ENCODE measurements around the gene EIF5A.

Gene EIF5A

DNA sequence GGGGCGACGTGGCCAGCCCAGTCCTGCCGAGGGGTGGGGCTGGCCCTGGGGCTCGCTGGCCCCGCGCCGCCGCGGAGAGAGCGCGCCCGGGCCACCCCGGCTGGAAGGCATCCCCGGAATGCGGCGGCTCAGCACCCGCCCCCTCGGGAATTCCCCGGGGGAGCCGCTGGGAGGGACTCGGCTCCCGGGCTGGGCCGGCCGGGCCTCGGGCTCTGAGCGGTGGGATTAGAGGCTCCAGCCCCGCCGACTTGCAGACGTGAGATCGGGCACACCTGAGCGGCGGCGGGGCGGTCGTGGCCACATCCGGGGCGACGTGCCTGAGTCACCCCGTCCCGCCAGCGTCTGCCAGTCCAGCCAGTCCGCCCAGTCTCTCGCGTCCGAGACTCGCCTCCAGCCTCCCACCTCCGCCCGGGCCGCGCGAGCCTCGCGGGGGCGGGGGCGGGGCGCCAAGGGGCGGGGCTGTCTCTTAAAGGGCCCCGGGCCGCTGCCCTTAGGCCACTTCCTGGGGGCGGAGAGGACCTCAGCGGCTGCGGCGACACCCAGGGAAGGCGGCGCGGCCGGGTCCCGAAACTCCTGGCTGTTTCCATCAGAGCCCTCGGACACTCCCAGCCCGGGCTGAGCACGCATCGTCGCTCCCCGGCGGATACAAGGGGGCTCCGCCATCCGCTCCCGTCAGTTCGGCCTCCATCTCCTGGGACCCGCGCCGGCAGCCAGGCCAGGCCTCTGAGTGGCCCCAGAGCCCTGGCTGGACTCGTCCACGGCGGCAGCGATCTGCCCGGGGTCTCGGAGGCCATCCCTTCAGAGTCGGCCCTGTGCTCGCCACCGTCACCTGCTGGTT, 44.5 kb downstream of the EIF5A start, which contains the start of gene KCTD11:
TSS of gene KCTD11 (plus strand) at position 498 of the 838 bp plus-strand sequence.
- TF ChIP-seq, protein P1, sequence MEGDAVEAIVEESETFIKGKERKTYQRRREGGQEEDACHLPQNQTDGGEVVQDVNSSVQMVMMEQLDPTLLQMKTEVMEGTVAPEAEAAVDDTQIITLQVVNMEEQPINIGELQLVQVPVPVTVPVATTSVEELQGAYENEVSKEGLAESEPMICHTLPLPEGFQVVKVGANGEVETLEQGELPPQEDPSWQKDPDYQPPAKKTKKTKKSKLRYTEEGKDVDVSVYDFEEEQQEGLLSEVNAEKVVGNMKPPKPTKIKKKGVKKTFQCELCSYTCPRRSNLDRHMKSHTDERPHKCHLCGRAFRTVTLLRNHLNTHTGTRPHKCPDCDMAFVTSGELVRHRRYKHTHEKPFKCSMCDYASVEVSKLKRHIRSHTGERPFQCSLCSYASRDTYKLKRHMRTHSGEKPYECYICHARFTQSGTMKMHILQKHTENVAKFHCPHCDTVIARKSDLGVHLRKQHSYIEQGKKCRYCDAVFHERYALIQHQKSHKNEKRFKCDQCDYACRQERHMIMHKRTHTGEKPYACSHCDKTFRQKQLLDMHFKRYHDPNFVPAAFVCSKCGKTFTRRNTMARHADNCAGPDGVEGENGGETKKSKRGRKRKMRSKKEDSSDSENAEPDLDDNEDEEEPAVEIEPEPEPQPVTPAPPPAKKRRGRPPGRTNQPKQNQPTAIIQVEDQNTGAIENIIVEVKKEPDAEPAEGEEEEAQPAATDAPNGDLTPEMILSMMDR (IDR thresholded peaks at IDR 0.05; ENCODE audit: extremely low read depth, missing control alignments) = no peak
- DNase-seq (ENCODE audit: low spot score) = peak; percentile 96

DNA sequence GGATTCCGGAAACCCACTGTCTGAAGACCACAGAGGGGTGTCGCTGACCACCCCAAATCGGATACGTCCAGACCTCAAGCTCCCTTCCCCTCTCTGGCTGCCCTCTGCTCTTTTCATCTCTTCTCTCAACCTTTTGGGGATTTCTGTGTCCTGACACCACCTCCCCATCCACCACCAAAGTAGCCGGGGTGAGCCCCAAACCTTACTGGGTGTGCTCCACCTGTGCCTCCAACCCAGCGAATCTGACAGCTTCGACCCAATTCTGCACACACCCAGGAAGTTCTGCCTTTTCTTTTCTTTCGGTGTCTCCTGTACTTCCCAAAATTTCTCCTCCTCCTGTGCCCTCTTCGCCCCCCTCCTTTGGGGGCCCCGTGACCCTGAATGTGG, 45.1 kb downstream of the EIF5A start:
- TF ChIP-seq, protein P1 (IDR thresholded peaks at IDR 0.05; ENCODE audit: extremely low read depth, missing control alignments) = no peak
- no peak for DNase-seq (ENCODE audit: low spot score)

DNA sequence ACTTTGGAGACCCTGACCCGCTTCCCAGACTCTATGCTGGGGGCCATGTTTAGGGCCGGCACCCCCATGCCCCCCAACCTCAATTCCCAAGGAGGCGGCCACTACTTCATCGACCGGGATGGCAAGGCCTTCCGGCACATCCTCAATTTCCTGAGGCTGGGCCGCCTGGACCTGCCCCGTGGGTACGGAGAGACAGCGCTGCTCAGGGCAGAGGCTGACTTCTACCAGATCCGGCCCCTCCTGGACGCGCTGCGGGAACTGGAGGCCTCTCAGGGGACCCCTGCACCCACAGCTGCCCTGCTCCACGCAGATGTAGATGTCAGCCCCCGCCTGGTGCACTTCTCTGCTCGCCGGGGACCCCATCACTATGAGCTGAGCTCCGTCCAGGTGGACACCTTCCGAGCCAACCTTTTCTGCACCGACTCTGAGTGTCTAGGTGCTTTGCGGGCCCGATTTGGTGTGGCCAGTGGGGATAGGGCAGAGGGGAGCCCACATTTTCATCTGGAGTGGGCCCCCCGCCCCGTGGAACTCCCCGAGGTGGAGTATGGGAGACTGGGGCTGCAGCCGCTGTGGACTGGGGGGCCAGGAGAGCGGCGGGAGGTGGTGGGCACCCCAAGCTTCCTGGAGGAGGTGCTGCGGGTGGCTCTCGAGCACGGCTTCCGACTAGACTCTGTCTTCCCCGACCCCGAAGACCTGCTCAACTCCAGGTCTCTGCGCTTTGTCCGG, 45.6 kb downstream of the EIF5A start:
- DNase-seq (ENCODE audit: low spot score) = no peak
- TF ChIP-seq, protein P1 (IDR thresholded peaks at IDR 0.05; ENCODE audit: extremely low read depth, missing control alignments) = no peak

DNA sequence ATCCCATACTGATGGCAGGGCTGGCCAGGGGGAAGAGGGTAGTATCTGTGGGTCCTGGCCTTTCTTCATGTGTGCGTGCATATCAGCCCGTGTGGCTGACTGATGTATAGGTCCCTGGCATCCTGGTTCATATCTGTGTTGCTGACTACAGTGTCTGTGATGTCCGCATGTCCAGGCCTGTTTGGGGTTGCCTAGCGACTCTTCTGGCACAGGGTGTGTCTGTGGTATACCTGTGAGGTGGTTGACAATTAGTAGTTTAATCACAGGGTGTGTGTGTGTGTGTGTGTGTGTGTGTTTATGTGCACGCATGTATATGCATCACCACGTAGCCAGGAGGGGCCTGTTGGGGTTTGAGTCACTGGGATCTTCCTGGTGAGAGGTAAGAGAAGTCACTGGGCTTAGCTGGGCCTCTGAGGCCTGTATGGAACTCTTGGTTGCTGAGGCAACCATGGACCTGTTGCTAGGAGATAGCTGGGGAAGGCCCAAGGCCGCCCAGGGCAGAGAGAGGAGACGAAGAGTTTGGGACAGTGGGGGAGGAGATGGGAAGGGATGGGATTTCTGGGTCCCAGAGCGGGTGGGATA, 46.9 kb downstream of the EIF5A start:
- TF ChIP-seq, protein P1 (IDR thresholded peaks at IDR 0.05; ENCODE audit: extremely low read depth, missing control alignments) = no peak
- peak; percentile 42 for DNase-seq (ENCODE audit: low spot score)

DNA sequence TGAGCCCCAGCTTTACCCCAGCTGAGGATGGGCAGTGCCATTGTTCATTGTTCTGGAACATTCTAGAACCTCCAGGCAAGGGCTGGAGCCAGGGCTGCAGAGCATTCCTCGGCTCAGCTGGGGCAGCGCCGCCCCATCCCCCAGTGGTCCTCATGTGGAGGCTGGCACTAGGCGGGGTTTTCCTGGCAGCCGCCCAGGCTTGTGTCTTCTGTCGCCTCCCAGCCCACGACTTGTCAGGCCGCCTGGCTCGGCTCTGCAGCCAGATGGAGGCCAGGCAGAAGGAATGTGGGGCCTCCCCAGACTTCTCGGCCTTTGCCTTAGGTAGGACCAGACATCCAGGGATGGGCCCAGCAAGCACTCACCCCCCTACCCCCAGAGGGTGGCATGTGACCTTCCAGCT, 47.6 kb downstream of the EIF5A start, which contains the start of gene TMEM95:
TSS of gene TMEM95 (plus strand) at position 104 of the 400 bp plus-strand sequence. CDS start at position 153, 49 bp downstream.
- TF ChIP-seq, protein P1 (IDR thresholded peaks at IDR 0.05; ENCODE audit: extremely low read depth, missing control alignments) = no peak
- no peak for DNase-seq (ENCODE audit: low spot score)

DNA sequence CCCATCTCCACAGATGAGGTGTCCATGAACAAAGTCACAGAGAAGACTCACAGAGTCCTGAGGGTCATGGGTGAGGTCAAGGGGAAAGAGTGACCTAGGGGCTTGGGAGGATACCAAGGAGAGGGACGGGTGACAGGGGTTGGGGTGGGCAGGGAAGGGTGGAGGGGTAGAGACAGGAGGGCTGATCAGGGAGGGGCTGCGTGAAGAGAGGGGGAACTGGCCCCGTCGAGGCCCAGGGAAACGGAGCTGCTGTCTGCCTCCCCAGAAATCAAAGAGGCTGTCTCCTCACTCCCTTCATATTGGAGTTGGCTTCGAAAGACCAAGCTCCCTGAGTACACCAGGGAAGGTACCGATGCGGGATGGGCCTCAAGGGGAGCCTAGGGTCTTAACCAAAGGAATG, 48.1 kb downstream of the EIF5A start:
- TF ChIP-seq, protein P1 (IDR thresholded peaks at IDR 0.05; ENCODE audit: extremely low read depth, missing control alignments) = no peak
- DNase-seq (ENCODE audit: low spot score) = no peak
